Karpas-422 (cell line): Measurements from ENCODE around the gene LRP3. TPM values are rescaled to one million over a fixed set of nuclear protein-coding genes. Genes with fewer than 3 reads are reported as not detected.
"Not testable (repeated sequence)": the region's sequence is repeated elsewhere in the genome, so short reads cannot be mapped to it uniquely, and the experiment has no call there.

Experiments used
- DNase-seq: peaks from one replicate; pipeline ENCODE4 v3.0.0-alpha.2; 2015
- H2AFZ ChIP-seq: fragments of 200-600 bp; sonication (generic); 2 replicates; pipeline ENCODE4 v1.6.1; 2014; ENCODE audit warnings: antibody characterized with exemption, low read length, mixed read lengths
- H3K27ac ChIP-seq: fragments of 200-600 bp; sonication (generic); 2 replicates; pipeline ENCODE4 v1.5.1; 2014; ENCODE audit warnings: mild to moderate bottlenecking, low read length, moderate library complexity
- H3K27me3 ChIP-seq: fragments of 200-600 bp; sonication (generic); 2 replicates; pipeline ENCODE4 v1.6.1; 2014; ENCODE audit warnings: low read length, mixed read lengths
- H3K36me3 ChIP-seq: fragments of 200-600 bp; sonication (generic); 2 replicates; pipeline ENCODE4 v1.6.1; 2014; ENCODE audit warnings: low read length, mixed read lengths; ENCODE audit not compliant: insufficient read depth
- H3K4me1 ChIP-seq: fragments of 200-600 bp; sonication (generic); 2 replicates; pipeline ENCODE4 v1.6.1; 2014; ENCODE audit warnings: mild to moderate bottlenecking, low read length, mixed read lengths
- H3K4me2 ChIP-seq: fragments of 200-600 bp; sonication (generic); 2 replicates; pipeline ENCODE4 v1.6.1; 2014; ENCODE audit warnings: low read length, low read depth, mild to moderate bottlenecking; ENCODE audit not compliant: poor library complexity, severe bottlenecking
- H3K4me3 ChIP-seq: fragments of 200-600 bp; sonication (generic); 2 replicates; pipeline ENCODE4 v1.5.1; 2014; ENCODE audit warnings: mild to moderate bottlenecking, antibody characterized with exemption, low read length, mixed read lengths
- H3K79me2 ChIP-seq: fragments of 200-600 bp; sonication (generic); 2 replicates; pipeline ENCODE4 v1.6.1; 2014; ENCODE audit warnings: mild to moderate bottlenecking, low read length, mixed read lengths
- H3K9ac ChIP-seq: fragments of 200-600 bp; sonication (generic); 2 replicates; pipeline ENCODE4 v1.6.0; 2014; ENCODE audit warnings: low read length
- H3K9me2 ChIP-seq: fragments of 200-600 bp; sonication (generic), shearing (Covaris generic); replicated peaks from 2 replicates; pipeline ENCODE4 v1.6.0; 2014; ENCODE audit warnings: mild to moderate bottlenecking, low read length, moderate library complexity; ENCODE audit not compliant: insufficient read depth
- H3K9me3 ChIP-seq: fragments of 300-700, 200-600 bp; sonication (generic); 2 replicates; pipeline ENCODE4 v1.6.1; 2014; ENCODE audit warnings: low read length, mixed read lengths
- H4K20me1 ChIP-seq: fragments of 200-600 bp; sonication (generic); 2 replicates; pipeline ENCODE4 v1.6.1; 2014; ENCODE audit warnings: mild to moderate bottlenecking, antibody characterized with exemption, low read length, low read depth; ENCODE audit not compliant: insufficient read depth
- total RNA-seq: library from RNA; depleted of rRNA; stranded (reverse); fragments of >200 nt; shearing (Covaris generic); gene quantifications from 2 replicates; pipeline ENCODE4 v1.2.3, GENCODE V29; 2014; ENCODE audit warnings: low replicate concordance

LRP3 gene
- total RNA-seq, 1 experiment from 2014 or later = not detected

DNA sequence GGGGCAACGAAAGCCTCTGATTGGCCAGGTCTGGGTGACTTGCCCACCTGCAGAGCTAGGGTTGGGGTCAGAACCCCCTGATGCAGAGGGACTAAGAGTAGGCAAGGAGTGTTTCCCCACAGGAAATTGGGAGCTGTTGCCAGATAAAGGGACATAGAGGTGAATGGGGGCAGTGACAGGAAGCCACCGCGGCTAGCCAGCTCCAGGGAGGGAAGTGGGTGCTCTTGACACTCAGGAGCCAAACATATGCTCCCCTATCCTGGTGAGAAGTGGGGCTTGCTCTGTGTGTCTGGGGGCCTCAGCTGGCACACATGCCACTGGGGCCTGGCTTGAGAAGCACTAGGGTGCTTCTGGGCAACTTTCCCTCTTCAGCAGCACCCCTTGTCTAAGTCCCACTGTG is 36.2 kb upstream of the LRP3 start:
- Histone ChIP-seq H3K9me3 (no peaks in the 10 kb centered on the region), H3K4me3 (no peak overlapping the region), H3K27me3 (no peaks in the 10 kb centered on the region), H3K4me2 (no peak overlapping the region), H3K36me3 (no peaks in the 10 kb centered on the region), H3K4me1 (no peaks in the 10 kb centered on the region), H3K27ac (no peak overlapping the region), H4K20me1 (no peaks in the 10 kb centered on the region), H3K79me2 (no peaks in the 10 kb centered on the region), H2AFZ (no peak overlapping the region), H3K9ac (no peak overlapping the region), H3K9me2 (no peaks in the 10 kb centered on the region)
- DNase-seq = no peak

DNA sequence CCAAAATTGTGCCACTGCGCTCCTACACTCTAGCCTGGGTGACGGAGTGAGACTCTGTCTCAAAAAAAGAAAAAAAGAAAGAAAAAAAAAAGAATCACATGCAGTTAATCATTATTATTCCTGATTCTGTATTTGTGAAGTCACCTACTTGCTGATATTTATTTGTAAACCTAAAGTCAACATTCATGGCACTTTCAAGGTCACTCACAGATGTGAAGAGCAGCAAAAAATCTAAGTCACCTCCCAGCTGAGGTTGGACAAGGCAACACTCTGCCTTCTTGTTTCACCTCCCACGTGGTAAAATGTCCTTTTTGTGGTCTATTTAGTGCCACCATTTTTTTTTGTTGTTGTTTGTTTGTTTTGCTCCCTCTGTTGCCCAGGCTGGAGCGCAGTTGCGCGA is 35.8 kb upstream of the LRP3 start:
- H3K9me2 ChIP-seq = no peaks in the 10 kb centered on the region
- H3K36me3 ChIP-seq = no peaks in the 10 kb centered on the region
- H3K9ac ChIP-seq = no peak overlapping the region
- no peak for DNase-seq
- H2AFZ ChIP-seq = no peak overlapping the region
- H3K27ac ChIP-seq = no peak overlapping the region
- H3K4me3 ChIP-seq = no peak overlapping the region
- H3K9me3 ChIP-seq = no peaks in the 10 kb centered on the region
- no peaks in the 10 kb centered on the region for H3K4me1 ChIP-seq
- H3K27me3 ChIP-seq = no peaks in the 10 kb centered on the region
- H3K4me2 ChIP-seq = no peak overlapping the region
- no peaks in the 10 kb centered on the region for H3K79me2 ChIP-seq
- no peaks in the 10 kb centered on the region for H4K20me1 ChIP-seq

DNA sequence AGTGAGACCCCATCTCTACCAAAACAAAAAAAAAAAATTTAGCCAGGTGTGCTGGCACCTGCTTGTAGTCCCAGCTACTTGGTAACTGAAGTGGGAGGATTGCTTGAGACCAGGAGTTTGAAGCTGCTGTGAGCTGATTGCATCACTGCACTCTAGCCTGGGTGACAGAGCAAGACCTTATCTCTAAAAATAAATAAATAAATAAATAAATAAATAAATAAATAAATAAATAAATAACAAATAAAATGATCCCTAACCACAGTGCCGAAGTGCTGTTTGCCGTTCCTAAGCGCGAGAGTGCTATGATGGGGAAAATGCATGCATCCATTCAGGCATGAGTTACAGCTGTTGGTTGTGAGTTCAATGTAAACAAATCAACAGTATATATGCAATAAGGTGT is 35.0 kb upstream of the LRP3 start:
- H3K27me3 ChIP-seq = no peaks in the 10 kb centered on the region
- H3K4me1 ChIP-seq = no peaks in the 10 kb centered on the region
- H2AFZ ChIP-seq = no peak overlapping the region
- H3K79me2 ChIP-seq = no peaks in the 10 kb centered on the region
- H3K4me3 ChIP-seq = no peak overlapping the region
- H3K36me3 ChIP-seq = no peaks in the 10 kb centered on the region
- no peaks in the 10 kb centered on the region for H3K9me3 ChIP-seq
- no peak overlapping the region for H3K9ac ChIP-seq
- no peak overlapping the region for H3K4me2 ChIP-seq
- H3K9me2 ChIP-seq = no peaks in the 10 kb centered on the region
- DNase-seq = no peak
- no peak overlapping the region for H3K27ac ChIP-seq
- H4K20me1 ChIP-seq = no peaks in the 10 kb centered on the region

DNA sequence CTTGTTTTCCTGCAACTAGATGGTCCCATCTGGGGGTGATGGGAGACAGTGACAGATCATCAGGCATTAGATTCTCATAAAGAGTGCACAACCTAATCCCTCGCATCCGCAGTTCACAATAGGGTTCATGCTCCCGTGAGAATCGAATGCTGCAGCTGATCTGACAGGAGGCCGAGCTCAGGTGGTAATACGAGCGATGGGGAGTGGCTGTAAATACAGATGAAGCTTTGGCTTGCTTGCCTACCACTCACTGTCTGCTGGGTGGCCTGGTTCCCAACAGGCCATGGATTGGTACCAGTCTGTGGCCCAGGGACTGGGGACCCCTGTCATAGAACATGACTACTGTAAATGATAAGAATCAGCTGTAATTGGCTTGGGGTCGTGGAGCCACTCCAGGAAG is 34.2 kb upstream of the LRP3 start:
- Histone ChIP-seq H3K36me3 (no peaks in the 10 kb centered on the region), H3K4me3 (no peak overlapping the region), H3K27ac (no peak overlapping the region), H3K9me2 (no peaks in the 10 kb centered on the region), H3K79me2 (no peaks in the 10 kb centered on the region), H3K27me3 (no peaks in the 10 kb centered on the region), H3K4me2 (no peak overlapping the region), H3K9me3 (no peaks in the 10 kb centered on the region), H4K20me1 (no peaks in the 10 kb centered on the region), H3K4me1 (no peaks in the 10 kb centered on the region), H2AFZ (no peak overlapping the region), H3K9ac (no peak overlapping the region)
- no peak for DNase-seq

DNA sequence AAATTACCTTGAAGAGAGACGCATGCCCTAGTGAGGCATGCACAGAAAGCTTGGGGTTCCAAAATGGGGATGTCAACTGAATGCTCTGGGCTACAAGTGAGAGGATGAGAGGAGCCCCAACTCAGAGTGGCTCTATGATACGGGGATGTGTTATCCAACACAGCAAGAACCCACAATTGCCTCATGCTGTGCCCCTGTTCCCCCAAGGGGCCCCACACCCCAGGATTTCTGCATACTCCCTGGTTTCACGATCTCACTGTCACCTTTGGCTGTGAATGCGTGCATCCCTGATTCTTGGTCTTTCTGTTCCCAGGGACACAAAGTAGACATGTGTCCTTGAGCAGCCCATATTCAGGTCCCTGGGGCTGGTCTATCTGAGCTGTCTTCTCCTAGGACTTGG is 32.9 kb upstream of the LRP3 start:
- no peak overlapping the region for H3K9ac ChIP-seq
- DNase-seq = no peak
- no peaks in the 10 kb centered on the region for H3K36me3 ChIP-seq
- no peaks in the 10 kb centered on the region for H3K27me3 ChIP-seq
- H3K9me3 ChIP-seq = no peaks in the 10 kb centered on the region
- no peaks in the 10 kb centered on the region for H3K79me2 ChIP-seq
- no peaks in the 10 kb centered on the region for H3K9me2 ChIP-seq
- no peaks in the 10 kb centered on the region for H4K20me1 ChIP-seq
- no peak overlapping the region for H3K27ac ChIP-seq
- H2AFZ ChIP-seq = no peak overlapping the region
- H3K4me3 ChIP-seq = no peak overlapping the region
- no peak overlapping the region for H3K4me2 ChIP-seq
- H3K4me1 ChIP-seq = no peaks in the 10 kb centered on the region

DNA sequence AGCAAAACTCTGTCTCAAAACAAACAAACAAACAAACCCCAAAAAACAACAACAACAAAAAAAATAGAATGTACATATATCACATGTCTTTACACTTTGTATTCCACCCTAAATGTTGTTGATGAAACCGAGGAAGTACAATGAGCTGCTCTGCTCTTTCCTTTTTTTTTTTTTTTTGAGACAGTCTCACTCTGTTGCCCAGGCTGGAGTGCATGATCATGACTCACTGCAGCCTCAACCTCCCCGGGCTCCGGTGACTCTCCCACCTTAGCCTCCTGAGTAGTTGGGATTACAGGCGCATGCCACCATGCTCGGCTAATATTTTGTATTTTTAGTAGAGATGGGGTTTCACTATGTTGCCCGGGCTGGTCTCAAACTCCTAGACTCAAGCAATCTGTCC is 30.6 kb upstream of the LRP3 start:
- no peaks in the 10 kb centered on the region for H3K36me3 ChIP-seq
- H3K4me2 ChIP-seq = no peak overlapping the region
- H3K27ac ChIP-seq = no peak overlapping the region
- H3K27me3 ChIP-seq = no peaks in the 10 kb centered on the region
- H3K9me2 ChIP-seq = no peaks in the 10 kb centered on the region
- H3K9ac ChIP-seq = no peak overlapping the region
- H3K4me1 ChIP-seq = no peaks in the 10 kb centered on the region
- no peaks in the 10 kb centered on the region for H3K79me2 ChIP-seq
- DNase-seq = no peak
- no peak overlapping the region for H2AFZ ChIP-seq
- no peaks in the 10 kb centered on the region for H4K20me1 ChIP-seq
- no peak overlapping the region for H3K4me3 ChIP-seq
- H3K9me3 ChIP-seq = no peaks in the 10 kb centered on the region

DNA sequence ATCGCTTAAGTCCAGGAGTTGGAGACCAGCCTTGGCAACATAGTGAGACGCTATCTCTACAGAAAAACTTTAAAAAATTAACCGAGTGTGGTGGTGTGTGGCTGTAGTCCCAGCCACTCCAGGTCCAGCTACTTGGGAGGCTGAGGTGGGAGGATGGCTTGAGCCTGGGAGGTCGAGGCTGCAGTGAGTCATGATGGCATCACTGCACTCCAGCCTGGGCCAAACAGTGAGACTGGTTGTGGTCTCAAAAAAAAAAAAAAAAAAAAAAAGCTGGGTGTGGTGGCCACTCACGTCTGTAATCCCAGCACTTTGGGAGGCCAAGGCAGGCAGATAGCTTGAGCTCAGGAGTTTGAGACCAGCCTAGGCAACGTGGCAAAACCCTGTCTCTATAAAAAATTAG is 28.1 kb upstream of the LRP3 start:
- not testable (repeated sequence) for H2AFZ ChIP-seq, H3K9me2 ChIP-seq, H3K4me1 ChIP-seq, H3K27me3 ChIP-seq, H3K79me2 ChIP-seq, H3K27ac ChIP-seq, H3K9ac ChIP-seq, H3K36me3 ChIP-seq, DNase-seq, H3K4me2 ChIP-seq, H3K9me3 ChIP-seq, H3K4me3 ChIP-seq, H4K20me1 ChIP-seq

DNA sequence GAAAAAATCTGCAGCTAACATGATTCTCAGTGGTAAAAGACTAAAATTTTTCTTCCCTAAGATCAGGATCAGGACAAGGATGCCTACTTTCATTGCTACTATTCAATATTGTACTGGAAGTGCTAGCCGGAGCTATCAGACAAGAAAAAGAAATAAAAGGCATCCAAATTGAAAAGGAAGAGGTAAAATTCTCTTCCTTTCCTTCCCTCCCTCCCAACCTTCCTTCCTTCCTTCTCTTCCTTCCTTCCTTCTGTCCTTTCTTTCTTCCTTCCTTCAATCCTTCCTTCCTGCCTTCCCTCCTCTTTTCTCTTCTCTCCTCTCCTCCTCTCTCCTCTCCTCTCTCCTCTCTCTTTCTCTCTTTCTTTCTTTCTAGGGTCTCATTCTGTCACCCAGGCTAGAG is 26.7 kb upstream of the LRP3 start:
- no peak for DNase-seq
- H2AFZ ChIP-seq = no peak overlapping the region
- H3K9ac ChIP-seq = no peak overlapping the region

DNA sequence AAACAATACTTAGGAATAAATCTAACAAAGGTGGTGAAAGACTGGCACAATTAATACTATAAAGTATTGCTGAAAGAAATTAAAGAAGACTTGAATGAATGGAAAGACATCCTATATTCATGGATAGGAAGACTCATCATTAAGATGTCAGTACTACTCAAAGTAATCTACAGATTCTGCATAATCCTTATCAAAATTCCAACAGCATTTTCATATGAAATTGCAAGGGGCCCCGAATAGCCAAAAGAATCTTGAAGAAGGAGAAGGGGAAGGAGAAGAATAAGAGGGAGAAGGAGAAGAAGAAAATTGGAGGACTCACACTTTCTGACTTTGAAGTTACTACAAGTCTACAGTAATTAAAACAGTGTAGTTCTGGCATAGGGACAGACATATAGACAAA is 25.6 kb upstream of the LRP3 start:
- DNase-seq = no peak
- Histone ChIP-seq H4K20me1 (no peaks in the 10 kb centered on the region), H3K27me3 (no peaks in the 10 kb centered on the region), H3K9me2 (no peaks in the 10 kb centered on the region), H3K4me2 (no peak overlapping the region), H3K27ac (no peak overlapping the region), H3K36me3 (no peaks in the 10 kb centered on the region), H2AFZ (no peak overlapping the region), H3K9ac (no peak overlapping the region), H3K4me1 (no peaks in the 10 kb centered on the region), H3K79me2 (no peaks in the 10 kb centered on the region), H3K4me3 (no peak overlapping the region), H3K9me3 (no peaks in the 10 kb centered on the region)

More for the DNA sequence above, 26.7 kb upstream of the LRP3 start:
- H3K36me3 ChIP-seq = no peaks in the 10 kb centered on the region
- H3K79me2 ChIP-seq = no peaks in the 10 kb centered on the region
- no peaks in the 10 kb centered on the region for H3K9me2 ChIP-seq
- no peaks in the 10 kb centered on the region for H3K9me3 ChIP-seq
- no peaks in the 10 kb centered on the region for H4K20me1 ChIP-seq
- H3K27ac ChIP-seq = no peak overlapping the region
- H3K4me2 ChIP-seq = no peak overlapping the region
- H3K4me1 ChIP-seq = no peaks in the 10 kb centered on the region
- H3K27me3 ChIP-seq = no peaks in the 10 kb centered on the region
- H3K4me3 ChIP-seq = no peak overlapping the region
